Measurements from ENCODE around the gene VCX2.

DNA sequence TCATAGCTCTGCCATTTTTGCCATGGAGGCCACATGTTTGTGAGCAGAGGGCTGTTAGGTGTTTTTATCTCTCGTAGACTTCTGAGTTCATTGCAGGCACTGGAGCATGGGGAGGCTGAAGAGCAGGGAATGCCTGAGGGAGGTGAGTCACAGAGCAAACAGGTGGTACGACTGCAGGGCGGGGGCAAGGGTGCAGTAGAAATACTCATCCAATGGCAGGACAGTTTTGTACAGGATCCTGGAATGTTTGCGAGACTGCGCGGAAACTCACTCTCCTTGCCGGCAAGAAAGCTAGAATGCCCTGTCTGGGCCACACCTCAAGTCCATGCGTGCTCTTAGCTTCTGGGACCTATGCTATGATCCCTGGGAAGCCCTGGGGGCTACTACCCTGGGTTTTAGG is 20.0 kb upstream of the VCX2 start:
- TF ChIP-seq GATA2 (IDR thresholded peaks at IDR 0.05; ENCODE audit: low read depth, low read length) (no peak), GATA3 (IDR thresholded peaks at IDR 0.05; ENCODE audit: low read depth, low read length) (no peak)

All from SH-SY5Y (cell line).